SK-N-SH treated with all-trans-retinoic acid at 6 μM for 48 hours (cell line): ENCODE results near the gene DOCK9.

Experiments
- ATAC-seq: fragments of 200-7000 bp; cut with Tn5 transposase; 3 replicates; pipeline ENCODE4 v1.9.1; 2020; ENCODE audit warnings: mild to moderate bottlenecking, moderate library complexity
- ARNTL ChIP-seq: fragments of 450-650 bp; formaldehyde crosslinking; IDR thresholded peaks from 2 replicates; pipeline ENCODE4 v1.5.0; 2020; ENCODE audit warnings: low read depth, mild to moderate bottlenecking, moderate library complexity, borderline replicate concordance
- CSDC2 ChIP-seq: fragments of 250-450 bp; sonication (Bioruptor Pico); IDR thresholded peaks from 2 replicates; pipeline ENCODE4 v1.5.0; 2020; ENCODE audit warnings: mild to moderate bottlenecking, moderate library complexity
- ESRRG ChIP-seq: fragments of 250-450 bp; sonication (Bioruptor Pico); IDR thresholded peaks from 2 replicates; pipeline ENCODE4 v1.6.1; 2021; ENCODE audit warnings: mild to moderate bottlenecking
- GLIS3 ChIP-seq: fragments of 250-450 bp; sonication (Bioruptor Pico); IDR thresholded peaks from 2 replicates; pipeline ENCODE4 v1.5.0; 2020; ENCODE audit warnings: mild to moderate bottlenecking, moderate library complexity
- ISL1 ChIP-seq: fragments of 250-450 bp; sonication (Bioruptor Pico); IDR thresholded peaks from 2 replicates; pipeline ENCODE4 v2.1.2; 2022; ENCODE audit warnings: mild to moderate bottlenecking, moderate library complexity
- OSR1 ChIP-seq: fragments of 250-450 bp; sonication (Bioruptor Pico); IDR thresholded peaks from 2 replicates; pipeline ENCODE4 v1.8.0; 2022; ENCODE audit warnings: moderate library complexity, mild to moderate bottlenecking, inconsistent platforms
- PPARA ChIP-seq: fragments of 250-450 bp; sonication (Bioruptor Pico); IDR thresholded peaks from 2 replicates; pipeline ENCODE4 v1.5.0; 2020; ENCODE audit warnings: mild to moderate bottlenecking, borderline replicate concordance
- RARB ChIP-seq: fragments of 250-450 bp; sonication (Bioruptor Pico); IDR thresholded peaks from 2 replicates; pipeline ENCODE4 v1.8.0; 2021; ENCODE audit warnings: mild to moderate bottlenecking, moderate library complexity
- SNAI2 ChIP-seq: fragments of 250-450 bp; sonication (Bioruptor Pico); IDR thresholded peaks from 2 replicates; pipeline ENCODE4 v1.5.0; 2020; ENCODE audit warnings: mild to moderate bottlenecking, moderate library complexity
- TCF4 ChIP-seq: fragments of 250-450 bp; sonication (Bioruptor Pico); IDR thresholded peaks from 2 replicates; pipeline ENCODE4 v1.8.0; 2021; ENCODE audit warnings: mild to moderate bottlenecking, moderate library complexity, borderline replicate concordance
- ZC3H10 ChIP-seq: fragments of 250-450 bp; sonication (Bioruptor Pico); IDR thresholded peaks from 2 replicates; pipeline ENCODE4 v1.5.1; 2021; ENCODE audit warnings: mild to moderate bottlenecking, moderate library complexity
- ZFP3 ChIP-seq: fragments of 250-450 bp; sonication (Bioruptor Pico); IDR thresholded peaks from 2 replicates; pipeline ENCODE4 v1.5.0; 2020; ENCODE audit warnings: mild to moderate bottlenecking, moderate library complexity
- ZFP30 ChIP-seq: fragments of 450-650 bp; formaldehyde crosslinking; IDR thresholded peaks from 2 replicates; pipeline ENCODE4 v1.5.0; 2022; ENCODE audit warnings: mild to moderate bottlenecking, moderate library complexity
- ZNF8 ChIP-seq: fragments of 450-650 bp; formaldehyde crosslinking; IDR thresholded peaks from 2 replicates; pipeline ENCODE4 v1.5.0; 2020; ENCODE audit warnings: mild to moderate bottlenecking, moderate library complexity
- TF ChIP-seq, protein P1 (sequence below): fragments of 250-450 bp; sonication (Bioruptor Pico); IDR thresholded peaks from 2 replicates; pipeline ENCODE4 v1.5.1; 2021; ENCODE audit warnings: mild to moderate bottlenecking, moderate library complexity
- TF ChIP-seq, protein P2 (sequence below): fragments of 250-450 bp; sonication (Bioruptor Pico); IDR thresholded peaks from 2 replicates; pipeline ENCODE4 v1.8.0; 2020; ENCODE audit warnings: mild to moderate bottlenecking, moderate library complexity, borderline replicate concordance
- TF ChIP-seq, protein P3 (sequence below): fragments of 250-450 bp; sonication (Bioruptor Pico); IDR thresholded peaks from 2 replicates; pipeline ENCODE4 v1.5.1; 2020; ENCODE audit warnings: low read depth, mild to moderate bottlenecking, moderate library complexity
- TF ChIP-seq, protein P4 (sequence below): fragments of 250-450 bp; sonication (Bioruptor Pico); IDR thresholded peaks from 2 replicates; pipeline ENCODE4 v1.5.0; 2020; ENCODE audit warnings: mild to moderate bottlenecking, moderate library complexity

The DOCK9 gene

DNA sequence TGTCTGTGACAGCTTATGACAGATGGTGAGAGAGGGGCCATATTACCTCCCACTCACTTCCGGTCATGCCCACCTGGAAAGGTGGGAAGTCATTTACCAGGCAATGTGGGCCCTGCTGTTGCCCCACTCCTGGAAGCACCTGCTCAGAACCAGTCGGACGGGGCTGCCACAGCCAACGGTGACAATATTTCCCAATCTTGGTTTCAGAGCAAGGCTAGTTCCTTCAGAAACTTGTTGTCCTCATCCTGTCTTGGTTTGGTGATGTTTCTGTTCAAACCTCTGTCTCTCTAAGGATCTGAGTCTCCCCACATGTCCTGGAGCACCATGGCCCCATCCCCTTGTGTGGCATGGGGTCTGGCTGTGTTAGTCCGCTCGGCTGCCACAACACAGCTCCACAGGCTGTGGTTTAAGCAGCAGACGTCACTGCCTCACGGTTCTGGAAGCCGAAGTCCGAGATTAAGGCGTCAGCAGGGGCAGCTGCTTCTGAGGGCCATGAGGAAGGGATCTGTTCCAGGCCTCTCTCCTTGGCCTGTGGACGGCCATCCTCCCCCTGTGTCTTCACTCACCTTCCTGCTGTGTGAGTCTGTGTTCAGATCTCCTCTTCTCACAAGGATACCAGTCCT lies 193.9 kb downstream of the DOCK9 start:
- no peak for ATAC-seq
- TF ChIP-seq PPARA (CRISPR knock-in tag) (no peak), TCF4 (CRISPR knock-in tag) (no peak), ZFP30 (CRISPR knock-in tag) (no peak)
- TF ChIP-seq, protein P1, sequence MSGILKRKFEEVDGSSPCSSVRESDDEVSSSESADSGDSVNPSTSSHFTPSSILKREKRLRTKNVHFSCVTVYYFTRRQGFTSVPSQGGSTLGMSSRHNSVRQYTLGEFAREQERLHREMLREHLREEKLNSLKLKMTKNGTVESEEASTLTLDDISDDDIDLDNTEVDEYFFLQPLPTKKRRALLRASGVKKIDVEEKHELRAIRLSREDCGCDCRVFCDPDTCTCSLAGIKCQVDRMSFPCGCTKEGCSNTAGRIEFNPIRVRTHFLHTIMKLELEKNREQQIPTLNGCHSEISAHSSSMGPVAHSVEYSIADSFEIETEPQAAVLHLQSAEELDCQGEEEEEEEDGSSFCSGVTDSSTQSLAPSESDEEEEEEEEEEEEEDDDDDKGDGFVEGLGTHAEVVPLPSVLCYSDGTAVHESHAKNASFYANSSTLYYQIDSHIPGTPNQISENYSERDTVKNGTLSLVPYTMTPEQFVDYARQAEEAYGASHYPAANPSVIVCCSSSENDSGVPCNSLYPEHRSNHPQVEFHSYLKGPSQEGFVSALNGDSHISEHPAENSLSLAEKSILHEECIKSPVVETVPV (CRISPR knock-in tag) = no peak

DNA sequence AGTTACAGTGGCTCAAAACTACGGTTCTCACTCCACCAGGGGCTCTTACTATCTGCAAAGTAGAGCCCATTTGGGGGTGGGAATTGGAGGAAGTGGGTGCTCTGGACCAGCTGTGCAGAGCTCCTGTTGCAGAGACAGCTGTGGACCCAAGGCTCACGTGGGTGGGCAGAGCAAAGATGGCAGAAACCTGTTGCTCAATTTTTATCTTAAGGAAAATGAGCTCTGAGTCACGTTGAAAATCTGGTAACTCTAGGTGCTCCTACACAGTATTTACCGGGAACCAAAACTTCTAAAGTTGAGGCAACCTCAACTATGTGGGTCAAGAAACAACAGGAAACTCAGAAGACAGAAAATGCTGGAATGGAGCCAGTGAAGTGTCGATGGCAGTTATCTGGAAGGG lies 195.2 kb downstream of the DOCK9 start:
- no peak for ATAC-seq
- TF ChIP-seq, protein P1 (CRISPR knock-in tag) = no peak
- TF ChIP-seq ARNTL (CRISPR knock-in tag) = no peak
- TF ChIP-seq GLIS3 (CRISPR knock-in tag) = no peak
- TF ChIP-seq ZFP3 = no peak
- TF ChIP-seq, protein P2, sequence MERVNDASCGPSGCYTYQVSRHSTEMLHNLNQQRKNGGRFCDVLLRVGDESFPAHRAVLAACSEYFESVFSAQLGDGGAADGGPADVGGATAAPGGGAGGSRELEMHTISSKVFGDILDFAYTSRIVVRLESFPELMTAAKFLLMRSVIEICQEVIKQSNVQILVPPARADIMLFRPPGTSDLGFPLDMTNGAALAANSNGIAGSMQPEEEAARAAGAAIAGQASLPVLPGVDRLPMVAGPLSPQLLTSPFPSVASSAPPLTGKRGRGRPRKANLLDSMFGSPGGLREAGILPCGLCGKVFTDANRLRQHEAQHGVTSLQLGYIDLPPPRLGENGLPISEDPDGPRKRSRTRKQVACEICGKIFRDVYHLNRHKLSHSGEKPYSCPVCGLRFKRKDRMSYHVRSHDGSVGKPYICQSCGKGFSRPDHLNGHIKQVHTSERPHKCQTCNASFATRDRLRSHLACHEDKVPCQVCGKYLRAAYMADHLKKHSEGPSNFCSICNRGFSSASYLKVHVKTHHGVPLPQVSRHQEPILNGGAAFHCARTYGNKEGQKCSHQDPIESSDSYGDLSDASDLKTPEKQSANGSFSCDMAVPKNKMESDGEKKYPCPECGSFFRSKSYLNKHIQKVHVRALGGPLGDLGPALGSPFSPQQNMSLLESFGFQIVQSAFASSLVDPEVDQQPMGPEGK (CRISPR knock-in tag) = no peak
- TF ChIP-seq ISL1 (CRISPR knock-in tag) = no peak
- no peak for TF ChIP-seq ZC3H10 (CRISPR knock-in tag)
- TF ChIP-seq, all 23 proteins: peak for 0

DNA sequence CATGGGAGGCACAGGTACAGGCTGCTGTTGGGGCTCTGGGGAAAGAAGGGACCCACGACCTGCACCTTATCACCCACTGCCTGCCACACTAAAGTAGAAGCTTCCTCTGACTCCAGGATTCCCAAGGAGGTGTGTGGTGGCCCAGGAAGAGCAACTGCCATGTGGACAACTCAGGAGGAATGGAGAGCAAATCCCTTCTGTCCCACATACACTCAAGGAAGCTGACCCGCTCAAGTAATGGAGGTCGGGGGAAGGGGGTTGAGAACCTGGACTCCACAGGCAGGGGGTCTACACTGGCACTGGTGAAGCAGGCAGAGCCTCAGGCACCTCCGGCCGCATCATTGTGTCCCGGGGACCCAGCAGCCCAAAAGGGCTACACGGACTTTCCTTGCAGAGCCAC lies 196.0 kb downstream of the DOCK9 start:
- no peak for ATAC-seq
- TF ChIP-seq, protein P3, sequence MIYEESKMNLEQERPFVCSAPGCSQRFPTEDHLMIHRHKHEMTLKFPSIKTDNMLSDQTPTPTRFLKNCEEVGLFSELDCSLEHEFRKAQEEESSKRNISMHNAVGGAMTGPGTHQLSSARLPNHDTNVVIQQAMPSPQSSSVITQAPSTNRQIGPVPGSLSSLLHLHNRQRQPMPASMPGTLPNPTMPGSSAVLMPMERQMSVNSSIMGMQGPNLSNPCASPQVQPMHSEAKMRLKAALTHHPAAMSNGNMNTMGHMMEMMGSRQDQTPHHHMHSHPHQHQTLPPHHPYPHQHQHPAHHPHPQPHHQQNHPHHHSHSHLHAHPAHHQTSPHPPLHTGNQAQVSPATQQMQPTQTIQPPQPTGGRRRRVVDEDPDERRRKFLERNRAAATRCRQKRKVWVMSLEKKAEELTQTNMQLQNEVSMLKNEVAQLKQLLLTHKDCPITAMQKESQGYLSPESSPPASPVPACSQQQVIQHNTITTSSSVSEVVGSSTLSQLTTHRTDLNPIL = no peak
- no peak for TF ChIP-seq ESRRG (CRISPR knock-in tag)
- no peak for TF ChIP-seq ZFP30 (CRISPR knock-in tag)
- no peak for TF ChIP-seq SNAI2 (CRISPR knock-in tag)
- TF ChIP-seq, protein P2 (CRISPR knock-in tag) = no peak
- no peak for TF ChIP-seq RARB (CRISPR knock-in tag)
- TF ChIP-seq, protein P1 (CRISPR knock-in tag) = no peak
- TF ChIP-seq, protein P4, sequence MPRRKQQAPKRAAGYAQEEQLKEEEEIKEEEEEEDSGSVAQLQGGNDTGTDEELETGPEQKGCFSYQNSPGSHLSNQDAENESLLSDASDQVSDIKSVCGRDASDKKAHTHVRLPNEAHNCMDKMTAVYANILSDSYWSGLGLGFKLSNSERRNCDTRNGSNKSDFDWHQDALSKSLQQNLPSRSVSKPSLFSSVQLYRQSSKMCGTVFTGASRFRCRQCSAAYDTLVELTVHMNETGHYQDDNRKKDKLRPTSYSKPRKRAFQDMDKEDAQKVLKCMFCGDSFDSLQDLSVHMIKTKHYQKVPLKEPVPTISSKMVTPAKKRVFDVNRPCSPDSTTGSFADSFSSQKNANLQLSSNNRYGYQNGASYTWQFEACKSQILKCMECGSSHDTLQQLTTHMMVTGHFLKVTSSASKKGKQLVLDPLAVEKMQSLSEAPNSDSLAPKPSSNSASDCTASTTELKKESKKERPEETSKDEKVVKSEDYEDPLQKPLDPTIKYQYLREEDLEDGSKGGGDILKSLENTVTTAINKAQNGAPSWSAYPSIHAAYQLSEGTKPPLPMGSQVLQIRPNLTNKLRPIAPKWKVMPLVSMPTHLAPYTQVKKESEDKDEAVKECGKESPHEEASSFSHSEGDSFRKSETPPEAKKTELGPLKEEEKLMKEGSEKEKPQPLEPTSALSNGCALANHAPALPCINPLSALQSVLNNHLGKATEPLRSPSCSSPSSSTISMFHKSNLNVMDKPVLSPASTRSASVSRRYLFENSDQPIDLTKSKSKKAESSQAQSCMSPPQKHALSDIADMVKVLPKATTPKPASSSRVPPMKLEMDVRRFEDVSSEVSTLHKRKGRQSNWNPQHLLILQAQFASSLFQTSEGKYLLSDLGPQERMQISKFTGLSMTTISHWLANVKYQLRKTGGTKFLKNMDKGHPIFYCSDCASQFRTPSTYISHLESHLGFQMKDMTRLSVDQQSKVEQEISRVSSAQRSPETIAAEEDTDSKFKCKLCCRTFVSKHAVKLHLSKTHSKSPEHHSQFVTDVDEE (CRISPR knock-in tag) = no peak
- no peak for TF ChIP-seq OSR1 (CRISPR knock-in tag)
- no peak for TF ChIP-seq ARNTL (CRISPR knock-in tag)
- TF ChIP-seq ZFP3 = no peak
- TF ChIP-seq PPARA (CRISPR knock-in tag) = no peak
- TF ChIP-seq CSDC2 (CRISPR knock-in tag) = no peak
- TF ChIP-seq GLIS3 (CRISPR knock-in tag) = no peak
- no peak for TF ChIP-seq TCF4 (CRISPR knock-in tag)
- TF ChIP-seq ISL1 (CRISPR knock-in tag) = no peak
- TF ChIP-seq ZNF8 = no peak
- no peak for TF ChIP-seq ZC3H10 (CRISPR knock-in tag)
